ENCODE measurements around the gene FILIP1L.
A peak's percentile ranks its signal among the peaks of the same experiment; 100 is the strongest.

Gene FILIP1L

GRCh38 chr3:99837715-99838114 is 276.6 kb downstream of the FILIP1L start:
- no peak for DNase-seq (ENCODE audit: low spot score)
- H3K4me3 Mint-ChIP-seq, result no peak overlapping the region
- no peaks in the 10 kb centered on the region for H3K36me3 Mint-ChIP-seq (ENCODE audit: low read depth)
- no peaks in the 10 kb centered on the region for H3K9me3 Mint-ChIP-seq
- H3K4me1 Mint-ChIP-seq (ENCODE audit: low read depth), result peaks cover 7% of the 10 kb centered on the region
- H3K27ac Mint-ChIP-seq, result no peak overlapping the region
- no peaks in the 10 kb centered on the region for H3K27me3 Mint-ChIP-seq (ENCODE audit: low read depth)

GRCh38 chr3:99836681-99837080 is 277.6 kb downstream of the FILIP1L start:
- no peak overlapping the region for H3K4me3 Mint-ChIP-seq
- H3K9me3 Mint-ChIP-seq, result no peaks in the 10 kb centered on the region
- peaks cover 7% of the 10 kb centered on the region for H3K4me1 Mint-ChIP-seq (ENCODE audit: low read depth)
- no peak overlapping the region for H3K27ac Mint-ChIP-seq
- no peaks in the 10 kb centered on the region for H3K27me3 Mint-ChIP-seq (ENCODE audit: low read depth)
- H3K36me3 Mint-ChIP-seq (ENCODE audit: low read depth), result no peaks in the 10 kb centered on the region
- DNase-seq (ENCODE audit: low spot score), result no peak

GRCh38 chr3:99834211-99834957 is 279.9 kb downstream of the FILIP1L start:
- Mint-ChIP-seq H3K9me3 (no peaks in the 10 kb centered on the region), H3K36me3 (ENCODE audit: low read depth) (no peaks in the 10 kb centered on the region), H3K27ac (no peak overlapping the region), H3K4me3 (no peak overlapping the region), H3K27me3 (ENCODE audit: low read depth) (no peaks in the 10 kb centered on the region), H3K4me1 (ENCODE audit: low read depth) (peaks cover 12% of the 10 kb centered on the region)
- no peak for DNase-seq (ENCODE audit: low spot score)

DNA sequence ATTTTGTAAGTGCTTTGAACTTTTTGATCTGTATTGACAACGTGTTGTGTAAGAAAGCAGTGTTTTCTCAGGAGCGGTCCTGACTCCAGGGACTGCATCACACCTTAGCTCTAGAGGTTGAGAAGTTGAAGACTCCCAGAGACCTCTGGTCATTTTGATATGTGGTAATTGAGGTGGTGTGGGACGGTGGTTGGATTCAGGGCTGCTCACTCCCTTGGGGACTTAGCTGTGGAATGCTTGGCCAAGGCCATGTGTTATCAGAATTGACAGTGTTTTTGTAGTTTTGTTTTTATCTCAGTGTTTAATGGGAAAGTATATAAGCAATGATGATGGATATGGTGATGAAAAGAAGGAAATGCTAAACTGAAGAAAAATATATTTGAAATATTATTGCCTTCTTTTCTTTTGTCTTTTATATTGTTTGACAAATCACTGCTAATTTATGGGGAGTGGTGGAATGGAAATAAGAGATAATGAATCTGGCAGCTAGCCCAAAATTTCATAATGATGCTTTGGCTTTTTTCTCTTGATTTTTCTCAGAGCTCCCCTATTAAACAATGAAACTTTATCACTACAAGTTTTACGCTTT is 280.6 kb downstream of the FILIP1L start:
- H3K4me3 Mint-ChIP-seq, result no peak overlapping the region
- no peak overlapping the region for H3K27ac Mint-ChIP-seq
- no peak for DNase-seq (ENCODE audit: low spot score)
- H3K27me3 Mint-ChIP-seq (ENCODE audit: low read depth), result no peaks in the 10 kb centered on the region
- H3K9me3 Mint-ChIP-seq, result no peaks in the 10 kb centered on the region
- no peaks in the 10 kb centered on the region for H3K36me3 Mint-ChIP-seq (ENCODE audit: low read depth)
- H3K4me1 Mint-ChIP-seq (ENCODE audit: low read depth), result peaks cover 13% of the 10 kb centered on the region

DNA sequence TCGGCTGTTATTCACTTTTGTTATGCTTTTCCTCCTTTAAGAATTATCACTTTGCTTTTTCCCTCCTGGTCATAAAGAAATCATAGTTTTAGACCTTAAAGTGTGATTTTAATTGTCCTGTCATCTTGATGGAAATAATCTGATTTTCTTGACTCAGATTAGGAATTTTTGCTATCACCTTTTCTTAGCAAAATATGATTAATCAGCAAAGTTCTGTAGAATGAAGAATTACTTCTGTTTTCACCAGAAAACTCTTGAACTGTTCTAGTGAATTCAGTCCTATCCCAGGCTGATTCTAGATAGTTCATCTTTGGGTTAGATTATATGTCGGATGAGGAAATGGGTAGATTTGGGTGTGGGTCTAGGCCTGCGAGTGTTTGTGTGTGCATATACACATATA is 284.5 kb downstream of the FILIP1L start:
- no peak for DNase-seq (ENCODE audit: low spot score)
- no peak overlapping the region for H3K4me3 Mint-ChIP-seq
- H3K27ac Mint-ChIP-seq, result no peak overlapping the region
- no peaks in the 10 kb centered on the region for H3K9me3 Mint-ChIP-seq
- H3K4me1 Mint-ChIP-seq (ENCODE audit: low read depth), result peaks cover 20% of the 10 kb centered on the region
- H3K27me3 Mint-ChIP-seq (ENCODE audit: low read depth), result no peaks in the 10 kb centered on the region
- H3K36me3 Mint-ChIP-seq (ENCODE audit: low read depth), result no peaks in the 10 kb centered on the region

DNA sequence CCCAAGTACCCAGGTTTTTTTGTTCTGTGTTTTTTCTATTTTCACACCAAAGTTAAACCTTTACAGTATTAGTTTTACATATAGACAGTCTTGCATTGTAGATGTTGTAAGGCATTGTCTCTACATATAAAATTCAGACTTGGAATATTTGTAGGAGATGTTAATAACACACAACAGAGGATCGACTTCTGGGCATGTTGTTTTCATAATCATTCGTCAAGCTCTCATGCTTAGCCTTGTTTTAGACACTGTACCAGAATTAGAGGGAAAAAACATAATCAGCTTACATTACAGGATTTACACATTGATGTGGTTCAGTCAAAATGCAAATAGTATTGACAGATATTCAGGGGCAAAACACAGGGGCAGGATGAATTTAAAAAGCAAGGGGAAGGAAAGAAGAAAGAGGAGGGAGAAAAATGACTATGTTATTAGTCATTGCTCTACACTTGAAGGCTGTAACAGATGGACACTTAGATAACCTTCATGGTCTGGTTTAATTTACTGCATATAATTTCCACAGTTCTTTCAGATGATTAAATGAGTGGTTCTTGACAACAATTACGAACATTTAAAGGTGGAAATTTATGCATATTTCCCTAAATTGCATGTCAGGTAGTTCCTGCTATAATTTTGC is 289.2 kb downstream of the FILIP1L start:
- Mint-ChIP-seq H3K27me3 (ENCODE audit: low read depth) (no peaks in the 10 kb centered on the region), H3K27ac (peak overlapping the region; percentile 34), H3K4me1 (ENCODE audit: low read depth) (peaks cover 25% of the 10 kb centered on the region), H3K9me3 (no peaks in the 10 kb centered on the region), H3K36me3 (ENCODE audit: low read depth) (peaks cover 2% of the 10 kb centered on the region), H3K4me3 (no peak overlapping the region)
- DNase-seq (ENCODE audit: low spot score), result no peak

- Mint-ChIP-seq H3K36me3 (ENCODE audit: low read depth) (peaks cover 2% of the 10 kb centered on the region), H3K27ac (peak overlapping the region; percentile 61), H3K27me3 (ENCODE audit: low read depth) (no peaks in the 10 kb centered on the region), H3K4me1 (ENCODE audit: low read depth) (peaks cover 27% of the 10 kb centered on the region), H3K9me3 (no peaks in the 10 kb centered on the region), H3K4me3 (no peak overlapping the region)
- no peak for DNase-seq (ENCODE audit: low spot score)
These were observed 290.3 kb downstream of the FILIP1L start for GRCh38 chr3:99823723-99824711.

GRCh38 chr3:99818818-99819217 is 295.5 kb downstream of the FILIP1L start:
- H3K4me1 Mint-ChIP-seq (ENCODE audit: low read depth), result peaks cover 37% of the 10 kb centered on the region
- H3K9me3 Mint-ChIP-seq, result no peaks in the 10 kb centered on the region
- H3K27me3 Mint-ChIP-seq (ENCODE audit: low read depth), result peaks cover 4% of the 10 kb centered on the region
- H3K4me3 Mint-ChIP-seq, result peak overlapping the region; percentile 99
- no peak for DNase-seq (ENCODE audit: low spot score)
- H3K27ac Mint-ChIP-seq, result peak overlapping the region; percentile 99
- H3K36me3 Mint-ChIP-seq (ENCODE audit: low read depth), result peaks cover 2% of the 10 kb centered on the region

DNA sequence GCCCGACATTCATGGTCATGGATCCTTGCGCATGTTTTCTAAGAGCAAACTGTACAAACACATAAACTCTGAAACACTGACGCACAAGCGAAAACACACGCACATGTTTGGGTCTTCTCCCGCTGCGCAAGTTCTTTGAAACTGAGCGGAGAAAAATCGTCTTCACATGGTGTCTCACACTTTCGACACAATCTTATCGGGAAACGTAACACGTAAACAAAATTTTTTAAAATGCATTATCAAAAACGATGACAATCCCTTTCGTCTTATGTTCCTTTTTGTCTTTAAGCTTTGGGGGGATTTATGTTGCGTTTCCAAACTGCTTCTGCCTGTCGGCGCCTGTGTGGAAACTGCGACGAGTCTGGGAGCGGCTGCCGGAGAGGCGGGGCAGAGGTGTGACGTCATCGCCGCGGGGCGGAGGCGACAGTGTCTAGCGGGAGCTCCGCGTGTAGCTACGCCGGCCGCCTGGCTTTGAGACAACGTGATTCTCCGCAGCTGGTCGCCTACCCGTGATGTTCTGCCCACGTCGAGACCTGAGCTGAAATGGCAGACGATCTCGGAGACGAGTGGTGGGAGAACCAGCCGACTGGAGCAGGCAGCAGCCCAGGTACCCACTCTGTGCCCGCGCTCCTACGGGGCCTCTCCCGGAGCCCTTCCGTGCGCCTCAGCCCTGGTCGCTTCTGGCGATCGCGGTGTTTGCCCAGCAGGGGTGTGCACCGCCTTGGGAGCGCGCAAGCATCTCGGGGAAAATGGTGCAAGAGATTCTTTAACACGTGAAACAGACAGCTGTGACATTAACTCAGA is 296.7 kb downstream of the FILIP1L start, which contains the start of gene CMSS1:
Gene CMSS1, plus strand, starts transcription at position 426 of the 804 bp plus-strand sequence.
- Mint-ChIP-seq H3K27ac (peak within 1 kb of the TSS; percentile 99), H3K36me3 (ENCODE audit: low read depth) (peaks cover 2% of the 10 kb centered on the region), H3K4me1 (ENCODE audit: low read depth) (peaks cover 30% of the 10 kb centered on the region), H3K27me3 (ENCODE audit: low read depth) (peaks cover 4% of the 10 kb centered on the region), H3K9me3 (no peaks in the 10 kb centered on the region), H3K4me3 (peak within 1 kb of the TSS; percentile 99)
- peak; percentile 95 for DNase-seq (ENCODE audit: low spot score)

DNA sequence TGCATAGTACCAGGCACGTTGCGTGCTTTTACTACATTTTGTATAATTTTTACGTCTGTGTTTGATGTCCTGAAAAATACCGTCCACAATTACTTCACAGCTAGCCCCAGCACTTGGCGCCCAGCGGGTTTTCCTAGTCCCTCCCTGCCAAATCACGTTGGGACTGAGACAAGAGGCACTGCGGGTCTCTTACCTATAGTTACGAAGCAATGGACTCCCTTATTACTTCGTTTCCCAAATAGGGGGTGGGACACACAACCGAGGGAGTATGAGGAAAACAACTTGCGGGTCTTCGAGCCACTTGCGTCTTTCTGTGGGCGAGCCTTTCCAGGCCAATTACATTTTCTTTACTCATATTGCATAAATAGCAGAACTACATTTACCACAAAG is 297.3 kb downstream of the FILIP1L start:
- peaks cover 4% of the 10 kb centered on the region for H3K27me3 Mint-ChIP-seq (ENCODE audit: low read depth)
- DNase-seq (ENCODE audit: low spot score), result no peak
- peak overlapping the region; percentile 99 for H3K4me3 Mint-ChIP-seq
- H3K27ac Mint-ChIP-seq, result peak overlapping the region; percentile 99
- peaks cover 2% of the 10 kb centered on the region for H3K36me3 Mint-ChIP-seq (ENCODE audit: low read depth)
- peaks cover 30% of the 10 kb centered on the region for H3K4me1 Mint-ChIP-seq (ENCODE audit: low read depth)
- H3K9me3 Mint-ChIP-seq, result no peaks in the 10 kb centered on the region

DNA sequence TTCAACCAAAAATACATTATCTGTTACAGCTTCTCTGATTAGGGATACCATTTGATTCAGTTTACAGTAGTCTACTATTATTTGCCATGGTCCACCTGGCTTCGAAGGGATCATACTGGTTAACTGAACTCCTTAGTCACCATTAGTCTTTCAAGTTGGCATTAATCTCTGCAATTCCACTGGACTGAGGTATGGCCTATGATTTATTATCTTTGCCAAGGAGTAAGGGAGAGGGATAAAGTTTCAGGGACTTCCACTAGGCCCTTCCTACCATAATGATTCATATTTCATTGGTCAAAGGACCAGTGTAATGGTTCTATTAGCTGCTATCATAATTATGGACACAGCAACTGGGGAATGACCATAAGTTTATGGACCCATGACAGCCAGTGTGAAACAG is 303.9 kb downstream of the FILIP1L start:
- peaks cover 8% of the 10 kb centered on the region for H3K27me3 Mint-ChIP-seq (ENCODE audit: low read depth)
- no peak overlapping the region for H3K27ac Mint-ChIP-seq
- H3K4me1 Mint-ChIP-seq (ENCODE audit: low read depth), result peaks cover 3% of the 10 kb centered on the region
- no peaks in the 10 kb centered on the region for H3K36me3 Mint-ChIP-seq (ENCODE audit: low read depth)
- H3K9me3 Mint-ChIP-seq, result peaks cover 5% of the 10 kb centered on the region
- H3K4me3 Mint-ChIP-seq, result no peak overlapping the region
- DNase-seq (ENCODE audit: low spot score), result no peak

DNA sequence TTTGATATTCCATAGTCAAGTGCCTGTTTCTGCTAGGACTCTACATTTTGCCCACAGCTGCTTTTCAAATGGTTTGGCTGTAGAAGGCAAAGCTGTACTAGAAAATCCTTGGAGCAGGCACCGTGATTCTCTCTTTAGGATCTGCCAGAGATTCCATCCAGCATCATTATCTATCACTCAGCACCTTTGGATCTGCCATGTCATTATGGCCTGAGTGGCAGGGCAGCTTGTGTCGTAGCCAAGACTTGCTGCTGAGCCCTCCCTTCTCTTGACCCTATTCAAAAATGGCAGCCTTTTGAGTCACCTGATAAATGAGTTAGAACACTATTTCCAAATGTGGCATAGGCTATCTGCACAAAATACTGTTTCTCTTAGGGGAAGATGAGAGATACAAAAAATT is 304.7 kb downstream of the FILIP1L start:
- no peak overlapping the region for H3K4me3 Mint-ChIP-seq
- H3K4me1 Mint-ChIP-seq (ENCODE audit: low read depth), result peaks cover 3% of the 10 kb centered on the region
- peaks cover 4% of the 10 kb centered on the region for H3K27me3 Mint-ChIP-seq (ENCODE audit: low read depth)
- DNase-seq (ENCODE audit: low spot score), result no peak
- no peak overlapping the region for H3K27ac Mint-ChIP-seq
- H3K9me3 Mint-ChIP-seq, result peaks cover 7% of the 10 kb centered on the region
- H3K36me3 Mint-ChIP-seq (ENCODE audit: low read depth), result no peaks in the 10 kb centered on the region

Measured in T-helper 2 cell treated with Interferon-gamma antibody and Interleukin-4, amounts not matched to agents 5 μg/mL and 100 μg/mL, for 36 hours (primary cell).